ENCODE results near the gene AIFM3. TPM values are rescaled to one million over a fixed set of nuclear protein-coding genes. Genes with fewer than 3 reads are reported as not detected.

Gene AIFM3
- total and polyA plus RNA-seq, 2 of the 13 experiments (the other 11 are each of a cell fraction or from before 2014, with no cell fraction given), result 9.0 to 15.3 TPM

DNA sequence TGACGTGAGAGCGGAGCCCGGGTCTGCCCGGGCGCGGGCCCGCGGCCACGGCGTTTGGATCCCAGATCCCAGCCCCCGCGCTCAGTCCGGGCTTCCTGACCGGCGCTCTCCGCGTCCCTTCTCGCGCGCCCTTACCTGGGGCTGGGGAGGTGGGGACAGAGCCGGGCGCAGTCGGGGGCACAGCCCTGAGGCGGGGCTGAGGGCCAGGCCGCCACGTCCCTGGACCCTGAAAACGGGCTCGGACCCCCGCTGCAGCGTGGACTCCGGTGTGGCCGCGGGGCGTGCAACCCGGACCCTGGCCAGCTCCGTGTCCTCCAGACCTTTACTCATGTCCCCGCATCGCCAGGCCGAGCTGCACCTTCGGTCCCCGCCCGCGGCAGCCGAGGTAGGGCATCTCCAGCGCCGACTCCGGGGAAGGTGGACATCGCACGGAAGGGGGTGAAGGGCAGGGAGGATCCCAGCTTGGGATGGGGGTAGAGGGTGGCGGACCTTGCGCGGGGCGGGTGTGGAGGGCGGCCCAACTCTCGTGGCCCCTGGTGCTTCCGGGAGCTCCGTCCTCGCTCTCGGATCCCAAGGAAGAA, 9.9 kb upstream of the AIFM3 start (continued):
- TF ChIP-seq ZNF609 (CRISPR knock-in tag; IDR thresholded peaks at IDR 0.05; ENCODE audit: borderline replicate concordance), result no peak; the same call in 1 of the 2 replicates
- peak; percentile 22; the same call in 1 of the 2 replicates for TF ChIP-seq RAD21 (CRISPR knock-in tag; IDR thresholded peaks at IDR 0.05)
- TF ChIP-seq IKZF5 (CRISPR knock-in tag; IDR thresholded peaks at IDR 0.05), result no peak; the same call in 1 of the 2 replicates
- TF ChIP-seq MYC (CRISPR knock-in tag; IDR thresholded peaks at IDR 0.05; ENCODE audit: borderline replicate concordance), result 0 out of 2 replicates have a peak, but pooled peaks have one; percentile 4
- peak; percentile 75 for TF ChIP-seq TAF15 (IDR thresholded peaks at IDR 0.05; ENCODE audit: low read depth, low read length, poor library complexity, severe bottlenecking)
- no peak for TF ChIP-seq MIER3 (CRISPR knock-in tag; IDR thresholded peaks at IDR 0.05; ENCODE audit: borderline replicate concordance)
- no peak for TF ChIP-seq NRL (CRISPR knock-in tag; IDR thresholded peaks at IDR 0.05; ENCODE audit: borderline replicate concordance)
- no peak for TF ChIP-seq RFXANK (CRISPR knock-in tag; IDR thresholded peaks at IDR 0.05)
- TF ChIP-seq, protein P1, sequence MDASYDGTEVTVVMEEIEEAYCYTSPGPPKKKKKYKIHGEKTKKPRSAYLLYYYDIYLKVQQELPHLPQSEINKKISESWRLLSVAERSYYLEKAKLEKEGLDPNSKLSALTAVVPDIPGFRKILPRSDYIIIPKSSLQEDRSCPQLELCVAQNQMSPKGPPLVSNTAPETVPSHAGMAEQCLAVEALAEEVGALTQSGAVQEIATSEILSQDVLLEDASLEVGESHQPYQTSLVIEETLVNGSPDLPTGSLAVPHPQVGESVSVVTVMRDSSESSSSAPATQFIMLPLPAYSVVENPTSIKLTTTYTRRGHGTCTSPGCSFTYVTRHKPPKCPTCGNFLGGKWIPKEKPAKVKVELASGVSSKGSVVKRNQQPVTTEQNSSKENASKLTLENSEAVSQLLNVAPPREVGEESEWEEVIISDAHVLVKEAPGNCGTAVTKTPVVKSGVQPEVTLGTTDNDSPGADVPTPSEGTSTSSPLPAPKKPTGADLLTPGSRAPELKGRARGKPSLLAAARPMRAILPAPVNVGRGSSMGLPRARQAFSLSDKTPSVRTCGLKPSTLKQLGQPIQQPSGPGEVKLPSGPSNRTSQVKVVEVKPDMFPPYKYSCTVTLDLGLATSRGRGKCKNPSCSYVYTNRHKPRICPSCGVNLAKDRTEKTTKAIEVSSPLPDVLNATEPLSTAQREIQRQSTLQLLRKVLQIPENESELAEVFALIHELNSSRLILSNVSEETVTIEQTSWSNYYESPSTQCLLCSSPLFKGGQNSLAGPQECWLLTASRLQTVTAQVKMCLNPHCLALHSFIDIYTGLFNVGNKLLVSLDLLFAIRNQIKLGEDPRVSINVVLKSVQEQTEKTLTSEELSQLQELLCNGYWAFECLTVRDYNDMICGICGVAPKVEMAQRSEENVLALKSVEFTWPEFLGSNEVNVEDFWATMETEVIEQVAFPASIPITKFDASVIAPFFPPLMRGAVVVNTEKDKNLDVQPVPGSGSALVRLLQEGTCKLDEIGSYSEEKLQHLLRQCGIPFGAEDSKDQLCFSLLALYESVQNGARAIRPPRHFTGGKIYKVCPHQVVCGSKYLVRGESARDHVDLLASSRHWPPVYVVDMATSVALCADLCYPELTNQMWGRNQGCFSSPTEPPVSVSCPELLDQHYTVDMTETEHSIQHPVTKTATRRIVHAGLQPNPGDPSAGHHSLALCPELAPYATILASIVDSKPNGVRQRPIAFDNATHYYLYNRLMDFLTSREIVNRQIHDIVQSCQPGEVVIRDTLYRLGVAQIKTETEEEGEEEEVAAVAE (CRISPR knock-in tag; IDR thresholded peaks at IDR 0.05; ENCODE audit: borderline replicate concordance), result 0 out of 2 replicates have a peak, but pooled peaks have one; percentile 5
- no peak for TF ChIP-seq CREB1 (IDR thresholded peaks at IDR 0.05)
- TF ChIP-seq CREB1 (CRISPR knock-in tag; IDR thresholded peaks at IDR 0.05), result no peak
- no peak for TF ChIP-seq PHF21A (CRISPR knock-in tag; IDR thresholded peaks at IDR 0.05)
- TF ChIP-seq, protein P2, sequence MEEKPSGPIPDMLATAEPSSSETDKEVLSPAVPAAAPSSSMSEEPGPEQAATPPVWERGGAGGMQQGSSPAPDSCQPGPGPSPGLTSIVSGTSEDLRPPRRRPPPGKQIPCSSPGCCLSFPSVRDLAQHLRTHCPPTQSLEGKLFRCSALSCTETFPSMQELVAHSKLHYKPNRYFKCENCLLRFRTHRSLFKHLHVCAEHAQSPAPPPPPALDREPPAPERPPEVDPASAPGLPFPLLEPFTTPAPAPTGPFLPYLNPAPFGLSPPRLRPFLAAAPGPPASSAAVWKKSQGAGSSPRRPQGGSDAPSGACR (CRISPR knock-in tag; IDR thresholded peaks at IDR 0.05), result 0 out of 2 replicates have a peak, but pooled peaks have one; percentile 46
- TF ChIP-seq ZNF589 (CRISPR knock-in tag; conservative IDR thresholded peaks at IDR 0.05), result peak; percentile 37; the same call in 1 of the 2 replicates
- no peak for TF ChIP-seq GATAD2A (CRISPR knock-in tag; IDR thresholded peaks at IDR 0.05)
- no peak for TF ChIP-seq ZBTB14 (CRISPR knock-in tag; IDR thresholded peaks at IDR 0.05)
